ENCODE measurements around the gene DGKB.

GRCh38 chr7:14841086-14841485, 61.5 kb downstream of the DGKB start:
- TF ChIP-seq CTCF (IDR thresholded peaks at IDR 0.05) (no peak), MEF2A (IDR thresholded peaks at IDR 0.05; ENCODE audit: borderline replicate concordance, low read depth) (no peak), USF2 (IDR thresholded peaks at IDR 0.05; ENCODE audit: borderline replicate concordance, low read depth, low read length) (no peak), MXI1 (IDR thresholded peaks at IDR 0.05; ENCODE audit: low read depth, low read length) (no peak)

All from SK-N-SH (cell line).